MM.1S (cell line): ENCODE results near the gene MACROD2.

ENCODE experiments used
- DNase-seq: peaks from one replicate; pipeline ENCODE4 v3.0.0-alpha.2; 2015
- H2AFZ ChIP-seq: fragments of 300-600 bp; sonication (generic); 2 replicates; pipeline ENCODE4 v1.6.0; 2016; ENCODE audit warnings: antibody characterized with exemption, low read length
- H3F3A ChIP-seq: fragments of 300-600 bp; sonication (generic); 2 replicates; pipeline ENCODE4 v1.6.1; 2016; ENCODE audit warnings: mild to moderate bottlenecking, antibody characterized with exemption, low read length, moderate library complexity, mixed read lengths; ENCODE audit not compliant: insufficient read depth
- H3K27ac ChIP-seq: fragments of 300-600 bp; sonication (generic); 2 replicates; pipeline ENCODE4 v1.5.1; 2016; ENCODE audit warnings: mild to moderate bottlenecking, low read length
- H3K27me3 ChIP-seq: fragments of 300-600 bp; sonication (generic); replicated peaks from 2 replicates; pipeline ENCODE4 v1.6.0; 2016; ENCODE audit warnings: low read length; ENCODE audit not compliant: insufficient read depth
- H3K36me3 ChIP-seq: fragments of 300-600 bp; sonication (generic); replicated peaks from 2 replicates; pipeline ENCODE4 v1.6.1; 2016; ENCODE audit warnings: mild to moderate bottlenecking, low read length, mixed read lengths; ENCODE audit not compliant: insufficient read depth
- H3K4me1 ChIP-seq: fragments of 300-600 bp; sonication (generic); 2 replicates; pipeline ENCODE4 v1.6.1; 2016; ENCODE audit warnings: low read length, mixed read lengths
- H3K4me2 ChIP-seq: fragments of 300-600 bp; sonication (generic); 2 replicates; pipeline ENCODE4 v1.6.0; 2016; ENCODE audit warnings: low read depth, low read length
- H3K4me3 ChIP-seq: fragments of 300-600 bp; sonication (generic); 2 replicates; pipeline ENCODE4 v1.5.1; 2016; ENCODE audit warnings: low read length, mixed read lengths
- H3K79me2 ChIP-seq: fragments of 300-600 bp; sonication (generic); 2 replicates; pipeline ENCODE4 v1.6.1; 2016; ENCODE audit warnings: mixed run types, low read length, mixed read lengths
- H3K9ac ChIP-seq: fragments of 300-600 bp; sonication (generic); 2 replicates; pipeline ENCODE4 v1.6.1; 2016; ENCODE audit warnings: low read length, mixed read lengths
- H3K9me2 ChIP-seq: fragments of 300-600 bp; sonication (generic); replicated peaks from 2 replicates; pipeline ENCODE4 v1.6.1; 2016; ENCODE audit warnings: mild to moderate bottlenecking, low read length, mixed read lengths; ENCODE audit not compliant: insufficient read depth
- H3K9me3 ChIP-seq: fragments of 300-600 bp; sonication (generic); replicated peaks from 2 replicates; pipeline ENCODE4 v1.6.1; 2016; ENCODE audit warnings: mild to moderate bottlenecking, low read length, mixed read lengths; ENCODE audit not compliant: insufficient read depth
- H4K20me1 ChIP-seq: fragments of 300-600 bp; sonication (generic); 2 replicates; pipeline ENCODE4 v1.6.1; 2016; ENCODE audit warnings: mild to moderate bottlenecking, low read length, moderate library complexity, mixed read lengths; ENCODE audit not compliant: insufficient read depth
- EZH2 ChIP-seq: fragments of 300-600 bp; sonication (generic); optimal IDR thresholded peaks from 2 replicates; pipeline ENCODE3; 2017; ENCODE audit warnings: low read depth, mild to moderate bottlenecking, antibody characterized with exemption, low read length, mixed read lengths
- EZH2phosphoT487 ChIP-seq: fragments of 300-600 bp; sonication (generic); IDR thresholded peaks from 2 replicates; pipeline ENCODE4 v1.6.1; 2018; ENCODE audit warnings: antibody characterized with exemption, low read length
- TF ChIP-seq, protein P1 (sequence below): fragments of 300-600 bp; sonication (generic); IDR thresholded peaks from 2 replicates; pipeline ENCODE4 v1.5.1; 2016; ENCODE audit warnings: antibody characterized with exemption, low read length, mixed read lengths

MACROD2 gene

DNA sequence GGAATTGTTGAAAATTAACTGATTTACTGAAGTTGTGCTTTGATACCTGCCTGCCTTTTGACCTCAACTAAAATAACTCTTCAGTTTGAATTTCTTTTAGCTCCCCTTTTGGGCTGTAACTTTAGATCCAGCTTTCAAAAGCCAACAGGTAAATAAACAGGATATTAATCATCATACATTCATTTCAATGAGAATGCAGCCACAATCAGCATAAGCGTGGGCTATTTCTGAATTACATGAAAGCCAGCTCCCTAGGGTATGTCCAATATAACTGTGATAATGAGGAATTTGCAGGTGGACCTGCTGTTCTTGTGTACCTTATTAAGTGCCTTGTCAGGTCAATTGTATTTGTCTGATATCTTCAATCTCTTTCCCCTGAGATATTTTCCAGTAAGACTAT is 1747.3 kb downstream of the MACROD2 start:
- DNase-seq, result no peak
- Histone ChIP-seq H3K27ac (no peak overlapping the region), H3K9ac (no peak overlapping the region), H3K4me1 (no peaks in the 10 kb centered on the region), H3K4me2 (no peak overlapping the region), H3K27me3 (no peaks in the 10 kb centered on the region), H3K9me3 (no peaks in the 10 kb centered on the region), H3K4me3 (no peak overlapping the region), H3K79me2 (no peaks in the 10 kb centered on the region), H3F3A (no peaks in the 10 kb centered on the region), H2AFZ (no peak overlapping the region), H3K36me3 (no peaks in the 10 kb centered on the region), H4K20me1 (no peaks in the 10 kb centered on the region), H3K9me2 (no peaks in the 10 kb centered on the region)
- TF ChIP-seq EZH2 (no peak), EZH2phosphoT487 (no peak)
- TF ChIP-seq, protein P1, sequence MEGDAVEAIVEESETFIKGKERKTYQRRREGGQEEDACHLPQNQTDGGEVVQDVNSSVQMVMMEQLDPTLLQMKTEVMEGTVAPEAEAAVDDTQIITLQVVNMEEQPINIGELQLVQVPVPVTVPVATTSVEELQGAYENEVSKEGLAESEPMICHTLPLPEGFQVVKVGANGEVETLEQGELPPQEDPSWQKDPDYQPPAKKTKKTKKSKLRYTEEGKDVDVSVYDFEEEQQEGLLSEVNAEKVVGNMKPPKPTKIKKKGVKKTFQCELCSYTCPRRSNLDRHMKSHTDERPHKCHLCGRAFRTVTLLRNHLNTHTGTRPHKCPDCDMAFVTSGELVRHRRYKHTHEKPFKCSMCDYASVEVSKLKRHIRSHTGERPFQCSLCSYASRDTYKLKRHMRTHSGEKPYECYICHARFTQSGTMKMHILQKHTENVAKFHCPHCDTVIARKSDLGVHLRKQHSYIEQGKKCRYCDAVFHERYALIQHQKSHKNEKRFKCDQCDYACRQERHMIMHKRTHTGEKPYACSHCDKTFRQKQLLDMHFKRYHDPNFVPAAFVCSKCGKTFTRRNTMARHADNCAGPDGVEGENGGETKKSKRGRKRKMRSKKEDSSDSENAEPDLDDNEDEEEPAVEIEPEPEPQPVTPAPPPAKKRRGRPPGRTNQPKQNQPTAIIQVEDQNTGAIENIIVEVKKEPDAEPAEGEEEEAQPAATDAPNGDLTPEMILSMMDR, result no peak

DNA sequence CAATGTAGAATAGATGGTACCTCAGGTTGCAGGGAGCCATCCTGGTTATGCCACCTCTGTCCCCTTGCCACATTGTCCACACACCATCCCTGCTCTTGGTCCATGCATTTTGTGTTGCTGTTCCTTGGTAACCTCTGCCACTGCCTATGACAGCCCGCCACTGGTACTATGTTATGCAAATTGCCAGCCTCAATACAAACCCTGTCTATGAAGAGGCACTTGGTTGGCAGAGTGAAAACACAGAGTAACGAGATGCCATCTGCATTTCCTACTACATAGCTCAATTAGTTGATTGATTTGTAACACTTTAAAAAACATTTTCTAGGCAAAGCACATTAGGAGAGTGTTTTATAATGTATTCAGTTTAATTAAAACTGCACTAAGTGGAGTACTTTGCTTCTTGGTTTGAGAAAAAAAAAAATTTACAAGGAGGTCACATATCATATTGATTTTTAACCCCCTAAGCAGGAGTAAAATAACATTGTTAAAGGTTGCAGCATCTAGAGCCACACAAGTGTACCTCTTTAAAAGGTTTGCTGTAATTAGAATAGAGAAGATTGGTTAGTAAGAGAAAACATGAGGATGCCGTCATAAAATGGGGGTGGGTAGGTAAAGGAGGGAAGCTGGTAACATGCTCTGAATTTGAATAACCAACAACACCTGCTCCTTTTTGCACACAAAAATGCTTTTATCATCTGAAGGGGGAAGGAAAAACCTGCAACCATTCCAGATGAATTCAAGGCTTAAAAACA is 1760.9 kb downstream of the MACROD2 start:
- H3K4me1 ChIP-seq, result no peaks in the 10 kb centered on the region
- H3F3A ChIP-seq, result no peaks in the 10 kb centered on the region
- H3K9me3 ChIP-seq, result no peaks in the 10 kb centered on the region
- H3K79me2 ChIP-seq, result no peaks in the 10 kb centered on the region
- no peaks in the 10 kb centered on the region for H3K9me2 ChIP-seq
- H3K9ac ChIP-seq, result no peak overlapping the region
- no peak for DNase-seq
- TF ChIP-seq EZH2phosphoT487, result no peak
- TF ChIP-seq EZH2, result no peak
- TF ChIP-seq, protein P1, result no peak
- no peak overlapping the region for H3K4me3 ChIP-seq
- H3K4me2 ChIP-seq, result no peak overlapping the region
- H3K27me3 ChIP-seq, result no peaks in the 10 kb centered on the region
- H3K27ac ChIP-seq, result no peak overlapping the region
- no peaks in the 10 kb centered on the region for H3K36me3 ChIP-seq
- no peaks in the 10 kb centered on the region for H4K20me1 ChIP-seq
- H2AFZ ChIP-seq, result no peak overlapping the region

DNA sequence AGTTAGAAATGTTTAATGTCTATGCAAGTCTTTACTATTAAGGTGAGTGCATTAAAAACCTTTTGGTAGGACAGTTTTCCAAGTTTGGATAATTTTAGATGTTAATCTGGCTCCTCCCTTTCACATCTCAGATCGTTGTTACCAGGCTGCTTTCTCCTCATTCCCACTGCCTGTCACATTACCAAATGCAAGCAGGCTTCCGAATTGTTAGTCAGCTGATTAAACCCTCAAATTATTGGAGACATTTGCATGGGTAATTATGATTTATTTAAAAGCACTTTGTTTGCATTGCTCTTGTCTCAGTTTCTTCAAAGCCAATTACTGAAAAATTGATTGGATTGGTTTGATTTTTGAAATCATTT is 1761.4 kb downstream of the MACROD2 start:
- Histone ChIP-seq H3K4me1 (no peaks in the 10 kb centered on the region), H3K4me3 (no peak overlapping the region), H3K9me3 (no peaks in the 10 kb centered on the region), H3F3A (no peaks in the 10 kb centered on the region), H3K9me2 (no peaks in the 10 kb centered on the region), H3K9ac (no peak overlapping the region), H3K79me2 (no peaks in the 10 kb centered on the region), H4K20me1 (no peaks in the 10 kb centered on the region), H3K27me3 (no peaks in the 10 kb centered on the region), H2AFZ (no peak overlapping the region), H3K27ac (no peak overlapping the region), H3K4me2 (no peak overlapping the region), H3K36me3 (no peaks in the 10 kb centered on the region)
- TF ChIP-seq, protein P1, result no peak
- TF ChIP-seq EZH2phosphoT487, result no peak
- no peak for TF ChIP-seq EZH2
- DNase-seq, result no peak
